Measurements from ENCODE around the gene NLRC3.
A peak's percentile ranks its signal among the peaks of the same experiment; 100 is the strongest.

Gene NLRC3

DNA sequence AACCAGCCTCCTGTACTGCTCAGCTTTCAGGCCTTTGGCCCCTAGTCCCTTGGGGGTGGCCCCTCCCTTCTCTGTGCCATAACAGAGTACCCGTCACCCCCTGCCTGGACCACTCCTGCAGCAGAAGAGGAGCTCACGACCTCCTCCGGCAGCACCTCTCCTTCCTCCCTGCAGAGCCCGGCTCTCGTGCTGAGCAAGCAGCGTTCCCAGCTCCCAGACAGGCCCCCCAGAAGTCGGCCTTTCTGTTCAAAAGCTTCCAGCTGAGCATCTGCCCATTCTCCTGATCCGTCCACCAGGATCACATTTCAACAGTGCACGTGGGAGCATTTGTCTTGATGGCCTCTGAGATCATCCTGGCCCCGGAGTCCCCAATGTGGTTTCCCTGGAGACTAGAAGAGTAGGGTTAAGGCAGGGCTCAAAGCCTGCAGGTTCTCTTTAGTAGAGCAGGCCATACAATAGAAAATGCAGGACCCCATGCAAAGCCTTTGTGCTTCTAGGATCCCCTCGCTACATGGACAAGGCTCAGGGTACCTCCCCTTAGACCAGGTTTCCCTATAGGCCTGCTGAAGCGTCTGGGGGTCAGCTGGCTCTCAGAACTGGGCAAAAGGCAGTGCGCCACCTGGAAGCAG is 35.6 kb downstream of the NLRC3 start:
- no peak for DNase-seq

DNA sequence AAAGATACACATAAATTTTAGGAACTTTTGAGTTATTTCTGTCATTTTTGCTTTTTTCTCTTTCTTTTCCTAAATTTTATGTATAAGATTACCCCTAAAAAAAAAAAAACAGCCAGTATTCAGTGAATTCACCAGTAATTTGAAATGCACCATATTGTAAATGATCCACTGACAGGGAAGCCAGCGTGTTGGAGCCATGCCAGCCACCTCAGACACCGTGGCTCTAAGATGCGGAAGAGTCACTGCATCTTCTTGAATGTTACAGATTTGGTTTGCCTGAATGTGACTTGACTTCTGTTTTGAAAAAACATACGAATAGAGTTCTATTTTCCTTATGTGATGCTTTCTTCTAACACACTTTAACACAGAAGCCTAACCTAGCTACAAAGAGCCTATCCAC is 39.0 kb downstream of the NLRC3 start:
- no peak for DNase-seq

DNA sequence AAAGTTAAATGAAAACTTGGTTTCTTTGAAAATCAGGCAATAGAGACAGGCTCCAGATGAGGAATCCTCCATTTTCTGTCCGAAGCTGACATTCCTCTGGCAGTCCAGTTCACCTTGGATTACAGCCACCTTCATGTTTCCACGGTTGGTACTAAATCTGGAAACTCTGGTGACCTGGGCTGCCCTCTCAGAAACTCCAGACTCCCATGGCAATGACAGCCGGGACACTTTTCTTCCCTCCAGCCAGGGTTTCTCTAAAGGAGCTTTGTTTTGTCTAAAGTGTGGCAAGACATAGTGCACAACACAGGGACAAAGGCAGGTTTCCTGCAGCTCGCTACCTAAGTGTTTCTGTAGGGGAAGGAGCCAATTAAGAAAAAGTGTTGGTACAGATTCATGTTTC is 40.4 kb downstream of the NLRC3 start:
- no peak for DNase-seq

DNA sequence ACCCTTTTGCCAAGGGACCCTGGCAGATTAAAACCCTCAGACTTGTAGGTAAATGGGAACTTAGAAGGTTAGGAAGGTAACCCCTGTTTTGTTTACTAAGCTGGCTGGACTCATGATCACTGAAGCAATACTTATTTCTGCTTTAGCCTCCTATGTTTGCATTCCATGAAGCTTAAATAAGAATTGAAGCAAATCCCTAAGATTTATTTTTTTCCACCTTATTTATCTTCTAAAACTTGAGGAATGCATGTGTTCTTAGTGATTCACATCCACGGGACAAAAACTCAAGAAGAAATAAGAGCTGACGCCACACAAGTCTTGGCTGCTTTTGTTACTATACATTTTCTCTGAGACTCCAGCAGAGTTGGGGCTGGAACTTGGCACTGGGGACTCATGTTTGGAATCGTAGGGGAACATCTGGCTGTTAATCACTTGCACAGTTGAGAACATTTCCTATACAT is 40.9 kb downstream of the NLRC3 start:
- DNase-seq: no peak

DNA sequence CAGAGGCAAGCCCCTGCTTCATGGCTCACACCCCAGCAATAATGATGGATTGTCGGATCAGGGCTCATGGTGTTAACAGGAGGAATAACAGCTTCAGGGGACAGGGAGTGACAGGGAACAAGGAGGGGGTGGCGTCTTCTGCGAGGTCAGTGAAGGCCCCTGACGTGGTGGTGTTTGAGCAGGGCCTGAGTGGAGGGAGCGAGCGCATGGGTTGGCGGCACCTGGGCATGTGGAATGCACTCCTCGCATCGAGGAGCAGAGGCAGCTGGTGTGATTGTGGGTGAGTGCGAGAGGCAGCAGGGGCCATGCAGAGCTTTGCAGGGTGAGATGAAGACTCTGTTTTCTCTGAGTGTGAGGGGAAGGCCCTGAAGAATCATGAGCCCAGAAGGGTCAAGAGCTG is 43.1 kb downstream of the NLRC3 start:
- no peak for DNase-seq

- no peak for DNase-seq
These were observed 44.5 kb downstream of the NLRC3 start for GRCh38 chr16:3532741-3533140.

DNA sequence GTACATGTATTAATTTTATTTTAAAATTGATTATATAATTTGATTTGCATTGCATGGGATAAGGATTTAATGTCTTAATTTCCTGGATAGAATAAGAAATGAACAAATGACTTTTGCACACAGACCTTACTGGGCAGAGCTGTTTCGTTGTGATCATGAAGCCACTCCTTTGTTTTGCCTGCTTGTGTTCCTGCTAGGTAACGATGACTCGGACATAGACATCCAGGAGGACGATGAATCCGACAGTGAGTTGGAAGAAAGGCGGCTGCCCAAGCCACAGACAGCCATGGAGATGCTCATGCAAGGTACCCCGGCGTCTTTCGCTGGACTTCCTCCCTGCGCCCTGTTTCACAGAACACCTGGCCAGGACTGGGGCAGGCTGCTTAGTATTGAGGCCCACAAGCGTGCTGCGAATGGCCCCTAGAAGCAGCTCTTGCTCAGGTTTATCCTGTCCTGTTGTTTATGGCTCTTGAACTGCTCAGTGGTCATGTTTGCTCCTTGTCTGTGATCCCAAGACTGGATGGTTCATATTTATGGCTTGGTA is 46.8 kb downstream of the NLRC3 start:
- no peak for DNase-seq

DNA sequence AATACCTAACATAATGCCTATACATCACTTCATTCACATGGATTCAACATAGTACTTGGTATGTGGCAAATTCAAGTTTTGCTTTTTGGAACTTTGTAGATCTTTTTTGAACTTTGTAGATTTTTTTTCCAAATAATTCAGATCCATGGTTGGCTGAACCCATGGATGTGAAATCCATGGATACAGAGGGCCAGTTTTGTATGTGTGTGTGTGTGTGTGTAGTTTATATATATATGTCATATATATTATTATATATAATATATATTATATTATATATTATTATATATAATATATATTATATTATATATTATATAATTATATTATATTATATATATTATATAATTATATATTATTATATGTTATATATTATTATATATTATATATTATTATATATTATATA is 48.0 kb downstream of the NLRC3 start:
- DNase-seq: no peak

- DNase-seq: no peak
These were observed 48.8 kb downstream of the NLRC3 start for GRCh38 chr16:3528406-3528805.

GRCh38 chr16:3527216-3527829 is 49.9 kb downstream of the NLRC3 start:
- DNase-seq: peak; percentile 44

DNA sequence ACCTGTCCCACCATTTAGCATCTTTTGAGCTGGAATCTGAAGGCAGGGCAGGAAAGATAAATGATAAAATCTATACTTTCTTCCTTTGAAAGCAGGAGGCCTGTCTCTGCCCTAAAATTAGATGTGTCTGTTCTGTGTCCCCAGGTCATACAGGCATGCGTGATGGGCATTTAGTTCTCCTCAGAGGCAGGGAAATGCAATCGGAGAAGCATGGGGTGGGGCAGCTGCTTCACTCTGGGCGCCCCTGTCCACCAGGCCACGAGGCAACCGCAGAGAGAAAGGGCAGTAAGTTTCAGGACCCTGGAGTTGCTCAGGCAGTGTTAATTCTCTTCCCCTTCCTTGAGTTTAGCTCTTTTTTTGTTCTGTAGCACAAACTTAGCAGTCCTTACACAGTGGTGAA is 51.3 kb downstream of the NLRC3 start:
- no peak for DNase-seq

DNA sequence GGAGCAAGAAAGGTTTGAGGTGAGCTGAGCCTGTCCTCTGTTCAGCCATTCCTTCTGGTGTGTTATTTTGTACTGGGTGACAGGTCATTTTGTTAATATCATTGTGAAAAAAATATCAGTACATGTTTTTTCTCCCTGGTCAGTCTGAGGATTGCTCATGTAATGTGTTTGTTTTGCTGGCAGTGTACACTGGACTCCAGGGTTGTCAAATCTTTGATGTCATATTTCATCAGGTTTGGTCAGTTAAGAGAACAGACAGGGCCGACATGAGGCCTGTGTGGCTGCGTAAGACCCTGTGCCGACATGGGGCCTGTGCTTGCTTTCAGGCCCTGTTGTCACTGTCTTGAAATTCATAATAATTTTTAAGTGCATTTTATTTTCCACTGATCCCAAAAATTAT is 53.9 kb downstream of the NLRC3 start:
- no peak for DNase-seq

GRCh38 chr16:3520841-3521240 is 56.4 kb downstream of the NLRC3 start:
- DNase-seq: no peak

- no peak for DNase-seq
These were observed 56.8 kb downstream of the NLRC3 start for GRCh38 chr16:3520413-3520812.

GRCh38 chr16:3519581-3519980 is 57.6 kb downstream of the NLRC3 start:
- no peak for DNase-seq

GRCh38 chr16:3518986-3519348 is 58.2 kb downstream of the NLRC3 start:
- DNase-seq: no peak

- DNase-seq: no peak
These were observed 58.8 kb downstream of the NLRC3 start for GRCh38 chr16:3518292-3518985.

GRCh38 chr16:3515897-3516296 is 61.3 kb downstream of the NLRC3 start:
- no peak for DNase-seq

DNA sequence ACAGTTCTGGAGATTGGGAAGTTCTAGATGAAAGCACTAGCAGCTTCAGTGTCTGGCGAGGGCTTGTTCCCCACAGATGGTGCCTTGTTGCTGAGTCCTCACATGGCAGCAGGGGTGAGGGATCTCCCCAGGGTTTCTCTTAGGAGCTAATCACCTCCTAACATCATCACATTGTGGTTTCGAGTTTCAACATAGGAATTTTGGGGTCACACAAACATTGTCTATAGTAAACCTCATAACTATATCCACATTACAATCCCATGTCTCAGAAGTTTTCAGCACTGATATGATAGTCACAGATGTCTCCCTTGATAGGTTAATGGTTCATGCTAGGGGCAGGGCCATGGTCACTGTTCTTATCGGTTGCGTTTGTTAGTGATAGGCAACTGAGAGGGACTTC is 62.6 kb downstream of the NLRC3 start:
- DNase-seq: no peak

GRCh38 chr16:3513892-3514583 is 63.2 kb downstream of the NLRC3 start:
- DNase-seq: no peak

DNA sequence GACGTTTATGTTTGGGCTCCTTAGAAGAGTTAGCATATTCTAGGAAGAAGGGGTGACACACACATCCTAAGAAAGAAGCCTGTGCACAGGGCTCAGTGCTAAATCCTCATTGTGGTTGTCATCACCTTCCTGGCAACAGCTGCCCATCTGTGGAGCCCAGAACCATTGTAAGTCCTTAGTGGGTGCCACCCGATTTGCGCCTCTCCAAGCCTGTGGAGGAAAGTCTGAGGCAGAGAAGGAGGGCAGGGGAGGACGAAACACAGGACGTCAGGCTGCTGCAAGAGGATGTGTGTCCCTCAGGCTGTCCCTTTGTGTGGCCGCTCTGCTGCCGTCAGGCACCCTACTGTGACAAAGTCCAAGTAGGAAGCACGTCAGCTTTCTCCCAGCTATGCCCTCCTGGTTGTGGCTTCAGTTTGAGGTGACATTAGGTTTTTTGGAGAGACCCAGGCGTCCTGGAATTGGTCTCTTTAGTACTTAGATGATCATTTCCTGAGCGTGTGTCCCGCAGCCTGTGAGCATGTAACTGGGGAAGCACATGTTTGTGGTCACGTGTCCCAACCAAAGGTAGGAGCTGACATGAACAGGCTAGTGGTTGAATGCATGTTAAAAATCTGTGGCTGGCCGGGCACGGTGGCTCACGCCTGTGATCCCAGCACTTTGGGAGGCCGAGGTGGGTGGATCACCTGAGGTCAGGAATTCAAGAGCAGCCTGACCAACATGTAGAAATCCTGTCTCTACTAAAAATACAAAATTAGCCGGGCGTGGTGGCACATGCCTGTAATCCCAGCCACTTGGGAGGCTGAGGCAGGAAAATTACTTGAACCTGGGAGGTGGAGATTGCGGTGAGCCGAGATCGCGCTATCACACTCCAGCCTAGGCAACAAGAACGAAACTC is 65.7 kb downstream of the NLRC3 start:
- DNase-seq: no peak

DNA sequence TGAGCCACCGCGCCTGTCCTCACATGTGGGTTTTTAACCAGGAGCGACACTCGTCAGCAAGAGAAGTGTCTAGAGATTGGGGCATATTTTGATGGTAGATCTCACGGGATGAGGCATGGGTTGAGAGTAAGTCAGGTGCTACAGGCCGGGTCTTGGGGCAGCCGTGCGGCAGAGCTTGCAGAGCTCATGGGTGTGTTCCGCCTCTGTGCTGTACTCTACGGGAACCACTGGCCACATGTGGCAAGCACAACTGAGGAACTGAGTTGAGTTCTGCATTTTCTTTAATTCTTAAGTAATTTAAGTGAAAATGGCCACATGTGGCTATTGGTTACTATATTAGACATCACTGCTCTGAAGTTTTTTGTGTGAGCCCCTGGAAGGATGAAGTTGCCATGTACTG is 66.8 kb downstream of the NLRC3 start:
- DNase-seq: no peak
